Spleen (tissue), 11 donors: ENCODE data around the gene OR10AD1. TPM values are rescaled to one million over a fixed set of nuclear protein-coding genes. Genes with fewer than 3 reads are reported as not detected.

Experiments
- DNase-seq: peaks from one replicate; pipeline ENCODE4 v3.0.0-alpha.2; 2020
- H3K27ac ChIP-seq, 8 donors: fragments of 200-600 bp; sonication (generic) in 7 of 8; 1 replicate in 4 of 8; 2 replicates in 4 of 8; pipeline versions ENCODE4 v1.5.0 to v1.8.0; 2016 to 2021; ENCODE audit warnings: inconsistent platforms in 4 of 8, mild to moderate bottlenecking in 4 of 8, moderate library complexity in 1 of 8
- H3K27me3 ChIP-seq, 7 donors: fragments of 200-600 bp; sonication (generic) in 6 of 7; replicated peaks in 1 of 7; 1 replicate in 4 of 7; 2 replicates in 3 of 7; pipeline versions ENCODE4 v1.5.0 to v1.8.0; 2016 to 2021; ENCODE audit warnings: inconsistent platforms in 3 of 7, mild to moderate bottlenecking in 1 of 7
- H3K36me3 ChIP-seq, 6 donors: fragments of 200-600 bp; sonication (generic) in 5 of 6; 1 replicate in 4 of 6; 2 replicates in 2 of 6; pipeline versions ENCODE4 v1.5.0 to v1.8.0; 2016 to 2021; ENCODE audit warnings: inconsistent platforms in 2 of 6
- H3K4me1 ChIP-seq, 6 donors: fragments of 200-600 bp; sonication (generic) in 5 of 6; 1 replicate in 3 of 6; 2 replicates in 3 of 6; pipeline versions ENCODE4 v1.5.0 to v1.8.0; 2016 to 2021; ENCODE audit warnings: inconsistent platforms in 3 of 6
- H3K4me3 ChIP-seq, 8 donors: fragments of 200-600 bp; sonication (generic) in 7 of 8; 1 replicate in 4 of 8; 2 replicates in 4 of 8; pipeline versions ENCODE4 v1.5.0 to v1.8.0; 2016 to 2021; ENCODE audit warnings: inconsistent platforms in 4 of 8, mild to moderate bottlenecking in 4 of 8, moderate library complexity in 2 of 8
- H3K9me3 ChIP-seq, 8 donors: fragments of 200-600 bp; sonication (generic) in 7 of 8; 1 replicate in 4 of 8; 2 replicates in 4 of 8; pipeline versions ENCODE4 v1.5.0 to v1.8.0; 2016 to 2021; ENCODE audit warnings: inconsistent platforms in 4 of 8
- CTCF ChIP-seq, 11 experiments: fragments of 200-600 bp in 7 of 11; fragments of 450-650 bp in 4 of 11; sonication (generic) in 4 of 11; IDR thresholded peaks in 8 of 11; conservative IDR thresholded peaks in 3 of 11; 1 replicate in 7 of 11; 2 replicates in 4 of 11; pipeline versions ENCODE4 v1.4.0 to v1.8.0; 2016 to 2021; ENCODE audit warnings: antibody characterized with exemption in 11 of 11, inconsistent platforms in 4 of 11, mild to moderate bottlenecking in 1 of 11
- POLR2A ChIP-seq, 3 donors: fragments of 450-650 bp; IDR thresholded peaks; one replicate each; pipeline ENCODE4 v1.5.1; 2017; ENCODE audit warnings: antibody characterized with exemption in 3 of 3, mild to moderate bottlenecking in 1 of 3
- POLR2AphosphoS5 ChIP-seq, 3 donors: sonication (generic); formaldehyde crosslinking; IDR thresholded peaks; one replicate each; pipeline ENCODE4 v1.5.1; 2017; ENCODE audit warnings: antibody characterized with exemption in 3 of 3
- WGBS, 5 donors: extraction: QIAGEN DNeasy Blood & Tissue Kit in 3 of 5; methylation state at CpG; one replicate each; pipeline versions ENCODE4 v1.1.5 to v1.1.7; 2013 to 2018; 5-methylcytosine and 5-hydroxymethylcytosine counted together
- intact Hi-C: fragments of 100-400 bp; cut with DNase I; formaldehyde crosslinking; loops from one replicate; pipeline ENCODE4 v1.15.0; 2023; ENCODE audit warnings: low total_unique reads
- polyA plus RNA-seq, 3 donors: library from polyadenylated mRNA; stranded (reverse); fragments of 200-250 nt; gene quantifications; one replicate each; pipeline ENCODE4 v1.2.1, GENCODE V29; 2013
- total RNA-seq, 7 donors: library from RNA; depleted of rRNA in 3 of 7; stranded (reverse); fragments of >200 nt in 3 of 7; fragmentation: NEBNext Ultra II Directional in 4 of 7; extraction: Animal tissue kit (Norgen Biotek cat#: 25700) in 4 of 7; gene quantifications; one replicate each; pipeline versions ENCODE4 v1.1.0 to v1.2.1, GENCODE V29; 2016 to 2021
- donor health status: healthy with polysubstance abuse.
- donor health status: DM: no; HTN: no; CAD: no; lungs with moderate emphysema.
- donor health status: DM: no; HTN: no; CAD: no.
- donor health status: Bipolar disorder and iron deficiency.
- donor health status: healthy.
- donor health status: DM: no; HTN: no; CAD: no.
- donor health status: DM: yes; HTN: yes; CAD: no.

OR10AD1 gene
- total and polyA plus RNA-seq, 10 donors, result not detected

GRCh38 chr12:48177982-48178381 is 25.1 kb downstream of the OR10AD1 start:
- Histone ChIP-seq H3K4me3 (no peak overlapping the region), H3K9me3 (no peaks in the 10 kb centered on the region), H3K36me3 (no peaks in the 10 kb centered on the region), H3K4me1 (peaks cover 0 to 20% (median 8%) of the 10 kb centered on the region in 6 donors), H3K27ac (no peak overlapping the region), H3K27me3 (peaks cover 0 to 35% (median 0%) of the 10 kb centered on the region in 7 donors)
- TF ChIP-seq CTCF (IDR thresholded peaks at IDR 0.05 in 8 of 11, conservative IDR thresholded peaks at IDR 0.05 in 3 of 11), result no peak
- DNase-seq, result no peak
- intact Hi-C loops, result no loop called here
- 71 to 78% (median 76%) methylated on average over 4 of the region's 4 CpGs for WGBS, 5 donors

- no peak overlapping the region for H3K27ac ChIP-seq
- intact Hi-C loops, result no loop called here
- H3K4me1 ChIP-seq, result peaks cover 0 to 10% (median 0%) of the 10 kb centered on the region in 6 donors
- H3K27me3 ChIP-seq, result peaks cover 0 to 22% (median 0%) of the 10 kb centered on the region in 7 donors
- no peak for TF ChIP-seq POLR2A (IDR thresholded peaks at IDR 0.05)
- no peak overlapping the region for H3K4me3 ChIP-seq
- no peaks in the 10 kb centered on the region for H3K36me3 ChIP-seq
- no peak for DNase-seq
- no peaks in the 10 kb centered on the region for H3K9me3 ChIP-seq
These were observed 26.7 kb downstream of the OR10AD1 start for GRCh38 chr12:48176417-48176751.

GRCh38 chr12:48175613-48176416 is 27.3 kb downstream of the OR10AD1 start:
- Histone ChIP-seq H3K27ac (no peak overlapping the region), H3K9me3 (no peaks in the 10 kb centered on the region), H3K27me3 (peaks cover 0 to 16% (median 0%) of the 10 kb centered on the region in 7 donors), H3K4me1 (peaks cover 0 to 10% (median 0%) of the 10 kb centered on the region in 6 donors), H3K36me3 (no peaks in the 10 kb centered on the region), H3K4me3 (no peak overlapping the region)
- no peak for DNase-seq
- TF ChIP-seq CTCF (IDR thresholded peaks at IDR 0.05 in 8 of 11, conservative IDR thresholded peaks at IDR 0.05 in 3 of 11), result no peak
- intact Hi-C loops, result no loop called here
- WGBS, 5 donors, result 51 to 65% (median 58%) methylated on average over 3 of the region's 3 CpGs

- peaks cover 0 to 8% (median 2%) of the 10 kb centered on the region in 6 donors for H3K4me1 ChIP-seq
- WGBS, 5 donors, result 84 to 91% (median 90%) methylated on average over 19 of the region's 19 CpGs
- TF ChIP-seq CTCF (IDR thresholded peaks at IDR 0.05 in 8 of 11, conservative IDR thresholded peaks at IDR 0.05 in 3 of 11), result no peak
- no peak for TF ChIP-seq POLR2A (IDR thresholded peaks at IDR 0.05)
- no peak for TF ChIP-seq POLR2AphosphoS5 (IDR thresholded peaks at IDR 0.05)
- H3K9me3 ChIP-seq, result no peaks in the 10 kb centered on the region
- H3K4me3 ChIP-seq, result no peak overlapping the region
- peaks cover 0 to 13% (median 0%) of the 10 kb centered on the region in 7 donors for H3K27me3 ChIP-seq
- intact Hi-C loops, result loop anchor here (10.0 kb wide), 2 partner anchors 84 to 454 kb away; no protein-coding TSS in a partner anchor
- H3K36me3 ChIP-seq, result no peaks in the 10 kb centered on the region
- H3K27ac ChIP-seq, result no peak overlapping the region
- DNase-seq, result no peak
These were observed 34.1 kb downstream of the OR10AD1 start for GRCh38 chr12:48169011-48169410.
